NOMO-1 (cell line): ENCODE data around the gene STX7.
"Not testable (repeated sequence)": the region's sequence is repeated elsewhere in the genome, so short reads cannot be mapped to it uniquely, and the experiment has no call there.

Experiments
- DNase-seq, 2 experiments: peaks; one replicate each; lab custom pipeline; 2025; ENCODE audit not compliant: unreplicated experiment in 2 of 2; lab: John Stamatoyannopoulos, UW

STX7 gene

GRCh38 chr6:132512638-132513632, at the start of gene STX7:
Gene STX7, minus strand, starts transcription at chr6:132513116. Its CDS starts 9,586 bp downstream, at chr6:132503530.
- DNase-seq: peak; percentile 85 to 86

- DNase-seq: not testable (repeated sequence)
Measured at GRCh38 chr6:132560087-132560486, 47.2 kb upstream of the STX7 start.

GRCh38 chr6:132552372-132552771, 39.5 kb upstream of the STX7 start, which contains the start of gene TAAR8:
Gene TAAR8, plus strand, starts transcription at chr6:132552672. Its CDS starts 21 bp downstream, at chr6:132552693.
- DNase-seq: no peak

DNA sequence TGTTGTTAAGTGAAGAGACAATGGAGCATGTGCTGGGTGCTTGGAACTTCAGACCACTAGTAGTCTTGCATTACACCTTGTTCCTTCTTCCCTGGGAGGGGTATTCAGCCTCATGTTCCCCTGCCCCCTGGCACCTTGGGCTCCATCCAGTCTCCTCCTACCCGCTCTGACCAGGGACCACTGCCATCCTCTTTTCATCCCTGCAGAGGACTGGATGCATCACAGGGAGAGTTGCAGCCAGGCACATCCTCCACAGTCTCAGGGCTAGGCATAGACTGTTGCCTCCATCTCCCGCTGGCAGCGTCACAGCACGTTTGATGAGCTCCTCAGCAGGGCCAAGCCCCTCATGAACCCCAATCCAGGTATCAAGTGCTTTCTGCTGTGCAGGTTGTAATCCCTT, 38.3 kb upstream of the STX7 start:
- DNase-seq: no peak

DNA sequence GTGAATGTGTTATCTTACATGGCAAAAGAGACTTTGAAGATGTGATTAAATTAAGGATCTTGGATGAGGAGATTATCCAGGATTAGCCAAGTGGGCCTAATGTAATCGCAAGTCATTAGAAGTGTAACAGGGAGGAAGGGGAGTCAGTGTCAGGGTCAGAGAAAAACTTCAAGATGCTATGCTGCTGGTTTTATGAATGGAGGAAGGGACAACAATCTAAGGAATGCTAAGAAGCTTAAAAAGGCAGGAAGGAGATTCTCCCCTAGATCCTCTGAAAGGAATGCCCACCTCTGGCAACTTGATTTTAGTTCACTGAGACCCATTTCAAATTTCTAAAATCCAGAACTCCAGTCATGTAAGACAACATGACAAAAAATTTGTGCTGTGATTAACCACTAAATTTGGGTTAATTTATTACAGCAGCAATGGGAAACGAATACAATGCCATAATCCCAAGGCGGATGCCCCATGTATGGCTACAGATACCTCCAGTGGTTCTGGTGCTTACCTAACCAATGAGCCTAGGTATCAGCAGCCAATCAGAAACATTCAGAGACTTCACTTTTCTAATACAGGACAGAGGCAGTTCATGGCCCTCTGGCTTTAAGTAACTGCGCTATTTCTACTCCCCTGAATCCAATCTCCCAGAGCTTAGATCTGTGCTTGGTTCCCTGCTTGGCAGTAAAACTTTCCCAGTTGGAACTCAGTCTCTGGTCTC, 36.0 kb upstream of the STX7 start:
- DNase-seq: no peak

DNA sequence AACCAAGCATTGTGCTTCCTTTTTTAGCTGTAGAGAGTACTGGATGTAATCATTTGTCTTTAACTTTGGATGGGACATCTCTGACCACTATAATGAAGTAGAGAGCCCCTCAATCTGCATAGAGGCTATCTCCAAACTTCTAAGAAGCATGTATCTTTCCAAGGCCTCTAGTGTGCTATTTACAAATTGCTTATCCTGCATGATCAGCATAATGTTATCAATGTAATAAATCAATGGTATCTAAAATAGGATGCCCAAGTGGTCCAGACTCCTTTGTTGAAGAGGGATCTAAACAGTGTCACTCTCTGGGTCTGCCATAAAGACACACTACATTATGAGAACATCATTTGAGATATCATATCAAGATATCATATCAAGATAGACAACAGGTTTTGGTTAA, 31.9 kb upstream of the STX7 start:
- DNase-seq: no peak

DNA sequence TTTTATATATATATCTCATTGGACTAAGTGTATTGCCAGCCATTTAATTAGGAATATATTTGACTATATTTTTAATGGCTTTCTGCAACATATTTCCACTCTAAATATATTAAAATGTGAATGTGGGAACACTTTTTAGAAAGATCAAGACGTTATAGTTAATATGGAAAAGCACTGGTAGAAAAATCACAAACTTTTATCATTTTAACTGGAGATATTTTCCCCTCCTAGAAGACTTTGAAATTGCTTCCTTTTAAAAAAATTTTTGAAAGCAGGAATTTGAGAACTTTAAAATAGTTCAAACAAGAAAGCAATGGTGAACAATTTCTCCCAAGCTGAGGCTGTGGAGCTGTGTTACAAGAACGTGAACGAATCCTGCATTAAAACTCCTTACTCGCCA, 25.1 kb upstream of the STX7 start, which contains the start of gene TAAR9:
TAAR9 (plus strand) TSS at position 301 of the 400 bp plus-strand sequence; CDS start at position 314, 13 bp downstream.
- no peak for DNase-seq

GRCh38 chr6:132537145-132537544, 24.2 kb upstream of the STX7 start:
- DNase-seq: no peak

- DNase-seq: not testable (repeated sequence)
Measured at GRCh38 chr6:132534546-132534945, 21.6 kb upstream of the STX7 start.

- DNase-seq: peak; percentile 6 to 67
Measured at GRCh38 chr6:132530293-132530974, 17.5 kb upstream of the STX7 start.

DNA sequence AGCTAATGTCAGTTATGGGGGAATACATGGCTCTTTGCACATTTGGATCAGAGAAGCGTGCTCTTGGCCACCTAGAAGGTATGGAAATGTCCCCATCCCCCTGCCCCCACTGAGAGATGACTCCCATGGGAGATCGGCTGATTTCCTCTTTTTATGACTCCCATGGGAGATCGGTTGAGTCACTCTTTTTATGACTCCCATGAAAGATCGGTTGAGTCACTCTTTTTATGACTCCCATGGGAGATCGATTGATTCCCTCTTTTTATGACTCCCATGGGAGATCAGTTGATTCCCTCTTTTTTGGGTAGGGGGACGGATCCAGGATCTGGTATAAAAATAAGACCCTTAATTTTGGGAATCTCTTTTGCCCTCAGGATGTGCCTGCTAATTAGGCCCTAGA, 14.9 kb upstream of the STX7 start:
- DNase-seq: no peak

DNA sequence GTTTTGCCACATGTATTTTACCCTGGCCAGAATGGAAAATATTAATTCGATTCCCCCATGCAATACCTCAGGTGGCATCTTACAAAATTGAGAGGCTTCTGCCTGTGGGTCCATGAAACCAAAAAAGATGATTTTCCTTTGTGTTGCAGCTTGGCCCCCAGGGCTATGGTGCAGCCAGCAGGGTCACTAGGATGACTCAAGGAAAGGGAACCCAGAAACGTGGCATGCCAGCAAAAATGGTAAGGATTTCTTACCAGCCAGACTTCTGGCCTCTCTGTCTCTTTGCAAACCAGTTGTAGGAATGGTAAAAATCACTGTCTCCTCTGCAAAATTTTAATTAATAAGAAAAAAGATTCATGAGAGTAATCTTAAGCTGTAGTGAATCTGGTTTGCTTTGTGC, 13.5 kb upstream of the STX7 start:
- DNase-seq: no peak

DNA sequence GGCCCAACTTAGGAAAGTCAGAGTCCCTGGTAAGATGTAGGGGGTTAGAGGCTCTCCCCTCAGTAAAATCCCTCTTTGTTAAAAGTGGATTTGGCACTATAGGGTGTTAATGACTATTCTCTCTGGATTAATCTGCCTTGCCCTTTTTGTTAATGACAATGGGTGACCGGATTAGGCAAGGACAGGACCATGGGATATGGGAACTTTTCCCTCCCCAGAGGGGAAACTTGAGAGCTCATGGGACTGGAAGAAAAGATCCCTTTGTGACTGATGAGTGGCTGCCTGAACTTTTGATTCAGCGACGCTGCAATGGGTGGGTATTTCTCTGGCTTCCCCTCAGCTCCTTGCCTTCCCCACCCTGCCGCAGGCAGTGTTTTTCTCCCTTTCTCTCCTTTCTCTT, 12.9 kb upstream of the STX7 start:
- no peak for DNase-seq

GRCh38 chr6:132524646-132525045, 11.7 kb upstream of the STX7 start:
- DNase-seq: no peak

DNA sequence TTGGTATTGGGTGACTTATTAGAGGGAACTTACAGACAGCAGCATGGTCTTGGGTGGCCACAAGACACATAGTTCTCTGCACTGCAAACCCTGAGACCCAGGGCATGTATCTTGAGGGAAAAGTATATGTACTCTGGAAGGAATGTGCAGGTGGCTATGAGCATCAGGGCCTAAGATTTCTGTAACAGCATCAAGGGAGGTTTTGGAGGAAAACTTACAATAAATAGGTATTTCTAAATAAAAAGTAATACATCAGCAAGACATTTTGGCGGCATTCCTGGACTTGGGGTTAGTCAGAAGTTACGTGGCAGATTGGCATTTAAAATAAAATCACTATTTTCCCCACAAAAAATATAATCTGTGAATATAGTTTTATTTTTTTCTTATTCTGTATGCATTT, 8.0 kb upstream of the STX7 start:
- DNase-seq: no peak

DNA sequence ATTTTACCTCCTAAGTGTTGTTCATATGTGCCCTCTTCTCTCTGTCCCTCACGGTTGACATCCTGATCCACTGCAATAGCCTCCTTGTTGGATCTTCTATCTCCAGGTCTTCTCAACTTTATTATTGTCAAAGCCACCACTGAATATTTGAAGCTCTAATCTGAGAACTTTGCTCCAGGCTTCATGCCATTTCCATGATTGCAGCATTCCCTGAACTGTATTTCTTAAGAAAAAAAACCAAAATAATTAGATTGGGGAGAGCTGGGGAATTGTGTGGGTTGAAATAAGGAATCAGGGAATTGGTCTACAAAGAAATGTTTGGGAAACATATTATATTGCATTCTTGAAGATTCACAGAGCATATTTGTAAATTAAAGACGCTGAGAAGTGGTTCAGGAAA, 2.5 kb upstream of the STX7 start:
- DNase-seq: no peak

GRCh38 chr6:132513831-132514545, 1.1 kb upstream of the STX7 start:
- DNase-seq: peak; percentile 49 to 77

DNA sequence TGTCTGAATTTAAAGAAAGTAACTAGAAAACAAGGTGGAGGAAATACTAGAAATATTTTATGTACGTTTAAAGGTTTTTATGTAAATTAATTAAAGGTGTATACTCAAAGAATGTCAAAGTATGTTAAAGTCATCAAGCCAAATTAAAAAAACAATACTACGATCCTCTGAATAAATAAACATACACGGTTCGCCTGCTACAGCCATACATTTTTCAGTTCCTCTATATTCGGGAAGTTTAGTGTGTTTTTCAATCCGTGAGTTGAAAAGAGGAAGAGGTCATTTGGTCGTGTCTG, 626 bp downstream of the STX7 start:
- peak in 1 of 2 experiments; percentile 88 for DNase-seq

DNA sequence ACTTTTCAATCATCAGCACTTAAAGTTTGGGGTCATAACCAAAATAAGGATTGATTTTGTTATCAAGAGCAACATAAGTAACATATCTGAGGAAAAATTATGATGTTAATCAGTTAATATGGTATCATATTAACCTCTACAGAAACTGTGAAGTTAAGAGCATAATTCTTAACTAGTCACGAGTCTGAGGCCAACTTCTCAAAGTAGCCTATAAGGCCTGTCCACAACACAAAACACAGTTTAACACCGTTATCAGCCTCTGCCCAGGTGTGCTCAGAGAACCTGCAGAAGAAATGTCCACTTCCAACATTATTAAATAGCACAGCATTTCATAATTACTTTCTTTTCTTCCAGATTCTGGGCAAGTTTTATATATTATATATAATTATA, 1.1 kb downstream of the STX7 start:
- DNase-seq: no peak

- DNase-seq: no peak
Measured at GRCh38 chr6:132511210-132511830, 1.6 kb downstream of the STX7 start.
